ENCODE measurements around the gene ADGB.
"Not testable (repeated sequence)": the region's sequence is repeated elsewhere in the genome, so short reads cannot be mapped to it uniquely, and the experiment has no call there.

ADGB gene

DNA sequence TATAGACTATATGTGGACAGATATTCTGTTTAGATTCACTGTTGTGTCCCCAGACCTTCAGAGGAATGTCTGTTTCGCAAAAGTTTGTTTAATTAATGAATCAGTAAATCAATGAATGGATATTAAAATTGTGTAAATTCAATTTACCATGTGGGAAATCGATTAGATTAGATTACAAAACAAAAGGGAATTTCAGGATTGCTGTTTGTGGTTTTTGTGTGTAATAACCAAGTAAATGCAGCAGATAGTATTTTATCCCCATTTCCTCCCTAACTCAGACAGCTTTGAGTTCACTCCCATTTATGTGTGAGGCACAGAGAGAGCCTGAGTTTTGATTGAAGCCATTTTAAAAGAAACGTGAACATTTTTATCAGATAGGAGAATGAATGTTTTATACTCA, 214.8 kb downstream of the ADGB start:
- DNase-seq (ENCODE audit: low spot score), result no peak

DNA sequence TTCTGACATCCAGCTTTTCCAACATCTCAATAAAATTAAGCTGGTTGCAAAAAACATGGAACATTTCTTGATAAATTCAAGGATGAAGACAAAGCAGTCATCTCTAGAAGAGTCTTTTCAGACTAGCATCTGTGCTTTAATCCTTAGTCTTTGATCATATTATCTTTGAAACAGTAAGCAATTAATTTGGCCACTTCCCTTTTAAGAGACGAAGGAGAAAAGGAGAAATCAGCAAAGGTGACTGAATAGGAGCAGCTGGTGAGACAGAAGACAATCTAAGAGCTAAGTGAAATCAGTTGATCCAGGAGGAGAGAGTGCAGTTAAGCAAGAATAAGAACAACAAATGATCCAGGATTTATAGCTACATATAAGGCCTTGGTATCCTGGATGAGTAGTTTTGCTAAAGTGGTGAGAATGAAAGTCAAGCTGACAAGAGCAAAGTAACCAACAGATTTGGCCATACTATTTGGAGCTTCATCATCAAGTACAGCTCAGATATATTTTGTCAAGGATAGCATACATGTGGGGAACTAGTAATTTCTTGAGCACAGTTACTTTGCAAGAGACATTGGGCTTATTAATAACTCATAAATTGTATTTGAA, 215.5 kb downstream of the ADGB start:
- TF ChIP-seq, protein P1, sequence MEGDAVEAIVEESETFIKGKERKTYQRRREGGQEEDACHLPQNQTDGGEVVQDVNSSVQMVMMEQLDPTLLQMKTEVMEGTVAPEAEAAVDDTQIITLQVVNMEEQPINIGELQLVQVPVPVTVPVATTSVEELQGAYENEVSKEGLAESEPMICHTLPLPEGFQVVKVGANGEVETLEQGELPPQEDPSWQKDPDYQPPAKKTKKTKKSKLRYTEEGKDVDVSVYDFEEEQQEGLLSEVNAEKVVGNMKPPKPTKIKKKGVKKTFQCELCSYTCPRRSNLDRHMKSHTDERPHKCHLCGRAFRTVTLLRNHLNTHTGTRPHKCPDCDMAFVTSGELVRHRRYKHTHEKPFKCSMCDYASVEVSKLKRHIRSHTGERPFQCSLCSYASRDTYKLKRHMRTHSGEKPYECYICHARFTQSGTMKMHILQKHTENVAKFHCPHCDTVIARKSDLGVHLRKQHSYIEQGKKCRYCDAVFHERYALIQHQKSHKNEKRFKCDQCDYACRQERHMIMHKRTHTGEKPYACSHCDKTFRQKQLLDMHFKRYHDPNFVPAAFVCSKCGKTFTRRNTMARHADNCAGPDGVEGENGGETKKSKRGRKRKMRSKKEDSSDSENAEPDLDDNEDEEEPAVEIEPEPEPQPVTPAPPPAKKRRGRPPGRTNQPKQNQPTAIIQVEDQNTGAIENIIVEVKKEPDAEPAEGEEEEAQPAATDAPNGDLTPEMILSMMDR (IDR thresholded peaks at IDR 0.05; ENCODE audit: poor library complexity, severe bottlenecking), result no peak

More for the DNA sequence above, 214.8 kb downstream of the ADGB start:
- H3K9me3 ChIP-seq (ENCODE audit: severe bottlenecking), result no peaks in the 10 kb centered on the region
- no peaks in the 10 kb centered on the region for H3K27me3 ChIP-seq (ENCODE audit: insufficient read depth, poor library complexity, severe bottlenecking)
- ATAC-seq (ENCODE audit: low read depth), result no peak
- H3K4me3 ChIP-seq (ENCODE audit: severe bottlenecking), result no peak overlapping the region
- H3K4me1 ChIP-seq (ENCODE audit: insufficient read depth, poor library complexity, severe bottlenecking), result no peaks in the 10 kb centered on the region
- TF ChIP-seq, protein P1 (IDR thresholded peaks at IDR 0.05; ENCODE audit: poor library complexity, severe bottlenecking), result no peak
- H3K27ac ChIP-seq (ENCODE audit: poor library complexity, severe bottlenecking), result no peak overlapping the region
- no peaks in the 10 kb centered on the region for H3K36me3 ChIP-seq (ENCODE audit: low read depth)

DNA sequence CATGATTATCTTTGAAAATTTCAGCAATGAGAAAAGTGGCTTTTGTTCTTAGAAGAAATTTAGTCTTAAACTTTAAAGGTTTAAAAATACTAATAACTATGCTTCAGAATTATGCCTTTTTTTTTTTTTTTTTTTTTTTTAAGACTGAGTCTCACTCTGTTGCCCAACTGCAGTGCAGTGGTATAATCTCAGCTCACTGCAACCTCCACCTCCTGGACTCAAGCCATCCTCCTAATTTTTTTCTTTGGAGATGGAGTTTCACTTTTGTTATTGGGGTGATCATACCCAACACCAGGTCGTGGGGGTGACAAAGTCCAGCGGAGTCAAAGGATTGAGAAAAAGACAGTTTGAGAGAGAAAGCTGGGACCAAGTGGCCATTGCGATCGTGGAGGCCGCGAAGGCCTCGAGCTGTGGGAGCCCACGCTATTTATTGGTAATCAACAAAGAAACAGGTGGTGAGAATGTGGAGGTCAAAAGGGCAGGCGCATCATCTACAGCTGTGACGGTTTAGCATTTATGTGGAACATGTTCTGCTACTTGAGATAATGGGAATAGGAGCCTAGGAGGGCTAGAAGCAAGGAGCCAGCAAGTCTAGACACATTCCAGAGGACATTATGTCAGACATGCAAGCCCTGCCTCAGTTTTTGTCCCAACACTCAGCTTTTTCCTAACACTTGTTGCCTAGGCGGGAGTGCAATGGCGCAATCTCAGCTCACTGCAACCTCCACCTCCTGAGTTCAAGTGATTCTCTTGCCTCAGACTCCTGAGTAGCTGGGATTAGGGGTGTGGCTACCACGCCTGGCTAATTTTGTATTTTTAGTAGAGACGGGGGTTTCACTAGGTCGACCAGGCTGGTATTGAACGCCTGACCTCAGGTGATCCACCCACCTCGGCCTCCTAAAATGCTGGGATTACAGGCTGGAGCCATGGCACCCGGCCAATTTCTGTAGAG, 217.0 kb downstream of the ADGB start:
- H3K4me1 ChIP-seq (ENCODE audit: insufficient read depth, poor library complexity, severe bottlenecking); ATAC-seq (ENCODE audit: low read depth); H3K27ac ChIP-seq (ENCODE audit: poor library complexity, severe bottlenecking); DNase-seq (ENCODE audit: low spot score); H3K27me3 ChIP-seq (ENCODE audit: insufficient read depth, poor library complexity, severe bottlenecking); H3K36me3 ChIP-seq (ENCODE audit: low read depth); H3K4me3 ChIP-seq (ENCODE audit: severe bottlenecking); H3K9me3 ChIP-seq (ENCODE audit: severe bottlenecking): not testable (repeated sequence)

More for the DNA sequence above, 215.5 kb downstream of the ADGB start:
- H3K27me3 ChIP-seq (ENCODE audit: insufficient read depth, poor library complexity, severe bottlenecking), result no peaks in the 10 kb centered on the region
- DNase-seq (ENCODE audit: low spot score), result no peak
- no peaks in the 10 kb centered on the region for H3K9me3 ChIP-seq (ENCODE audit: severe bottlenecking)
- no peak overlapping the region for H3K4me3 ChIP-seq (ENCODE audit: severe bottlenecking)
- ATAC-seq (ENCODE audit: low read depth), result no peak
- no peak overlapping the region for H3K27ac ChIP-seq (ENCODE audit: poor library complexity, severe bottlenecking)
- no peaks in the 10 kb centered on the region for H3K4me1 ChIP-seq (ENCODE audit: insufficient read depth, poor library complexity, severe bottlenecking)
- no peaks in the 10 kb centered on the region for H3K36me3 ChIP-seq (ENCODE audit: low read depth)

DNA sequence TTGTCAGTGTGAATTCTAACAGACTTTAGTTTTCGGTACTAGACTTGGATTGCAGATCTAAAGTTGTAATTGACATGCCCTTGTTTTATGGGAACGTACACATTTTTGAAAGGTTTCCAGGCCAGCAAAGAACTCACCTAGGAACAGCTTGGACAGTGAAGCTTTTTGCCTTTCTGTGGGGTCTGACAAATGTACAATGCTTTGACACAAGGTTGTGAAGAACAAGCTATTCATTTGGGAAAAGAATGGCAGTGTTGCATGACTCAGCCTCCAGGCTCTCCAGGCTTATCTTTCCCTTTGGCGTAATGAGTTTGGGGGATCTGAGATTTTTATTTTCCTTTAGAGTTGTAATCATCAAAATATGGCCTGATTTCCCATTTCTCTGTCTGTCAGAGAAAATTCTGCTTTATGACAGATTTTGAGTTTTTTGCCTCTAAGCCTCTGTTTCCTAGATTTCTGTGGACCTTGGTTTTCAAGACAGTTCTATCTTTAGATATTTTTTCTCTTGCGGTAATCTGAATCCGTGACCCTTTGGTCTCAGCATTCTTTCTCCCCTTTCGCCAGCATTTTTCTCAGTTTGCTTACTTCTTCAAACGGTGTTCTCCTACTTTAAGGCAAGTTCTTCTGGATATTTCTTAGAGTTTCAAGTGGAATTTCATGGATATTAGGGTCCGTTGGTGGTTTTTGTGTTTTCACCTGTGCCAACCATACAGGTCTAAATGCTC, 221.0 kb downstream of the ADGB start:
- Histone ChIP-seq H3K9me3 (ENCODE audit: severe bottlenecking) (no peaks in the 10 kb centered on the region), H3K27ac (ENCODE audit: poor library complexity, severe bottlenecking) (no peak overlapping the region), H3K36me3 (ENCODE audit: low read depth) (no peaks in the 10 kb centered on the region), H3K4me1 (ENCODE audit: insufficient read depth, poor library complexity, severe bottlenecking) (no peaks in the 10 kb centered on the region), H3K27me3 (ENCODE audit: insufficient read depth, poor library complexity, severe bottlenecking) (no peaks in the 10 kb centered on the region), H3K4me3 (ENCODE audit: severe bottlenecking) (no peak overlapping the region)
- TF ChIP-seq, protein P1 (IDR thresholded peaks at IDR 0.05; ENCODE audit: poor library complexity, severe bottlenecking), result no peak
- DNase-seq (ENCODE audit: low spot score) (no peak), ATAC-seq (ENCODE audit: low read depth) (no peak)

DNA sequence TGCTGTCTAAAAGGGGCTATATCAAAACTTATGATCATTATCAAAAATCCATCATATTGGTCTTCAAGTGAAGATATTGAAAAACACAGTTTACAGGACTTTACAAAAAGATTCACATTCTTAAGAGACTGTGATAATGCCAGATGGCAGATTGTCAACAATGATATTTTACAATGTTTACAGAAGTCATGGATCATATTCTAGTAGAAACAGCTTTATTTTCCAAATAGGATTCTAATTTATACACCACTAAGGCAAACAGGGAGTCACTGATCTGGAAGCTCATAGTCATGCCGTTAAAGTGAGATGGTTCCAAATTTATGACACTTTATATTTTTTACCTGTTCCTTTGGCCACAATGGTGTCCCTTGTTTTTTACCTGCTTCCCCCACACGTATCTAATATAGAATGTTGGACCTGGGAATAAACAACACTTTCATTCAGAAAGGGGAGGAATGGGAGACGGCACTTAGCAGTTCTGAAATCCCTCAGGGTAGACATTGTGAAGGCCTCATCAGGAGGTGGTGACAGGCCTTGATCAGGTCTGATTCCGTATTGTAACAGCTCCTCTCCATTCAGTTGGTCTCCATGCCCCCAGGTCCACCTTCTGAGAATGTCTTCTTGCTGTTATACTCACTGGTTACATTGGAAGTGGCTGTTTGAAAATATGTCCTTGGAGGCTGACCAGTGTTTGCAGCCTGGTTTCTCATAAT, 228.6 kb downstream of the ADGB start:
- TF ChIP-seq, protein P1 (IDR thresholded peaks at IDR 0.05; ENCODE audit: poor library complexity, severe bottlenecking), result no peak
- DNase-seq (ENCODE audit: low spot score) (no peak), ATAC-seq (ENCODE audit: low read depth) (no peak)
- H3K4me3 ChIP-seq (ENCODE audit: severe bottlenecking), result no peak overlapping the region
- H3K36me3 ChIP-seq (ENCODE audit: low read depth), result no peaks in the 10 kb centered on the region
- H3K27me3 ChIP-seq (ENCODE audit: insufficient read depth, poor library complexity, severe bottlenecking), result no peaks in the 10 kb centered on the region
- no peaks in the 10 kb centered on the region for H3K9me3 ChIP-seq (ENCODE audit: severe bottlenecking)
- H3K27ac ChIP-seq (ENCODE audit: poor library complexity, severe bottlenecking), result no peak overlapping the region
- no peaks in the 10 kb centered on the region for H3K4me1 ChIP-seq (ENCODE audit: insufficient read depth, poor library complexity, severe bottlenecking)

Measured in RWPE2 (cell line).